ENCODE measurements around the gene DTWD2.
"Not testable (repeated sequence)": the region's sequence is repeated elsewhere in the genome, so short reads cannot be mapped to it uniquely, and the experiment has no call there.

DNA sequence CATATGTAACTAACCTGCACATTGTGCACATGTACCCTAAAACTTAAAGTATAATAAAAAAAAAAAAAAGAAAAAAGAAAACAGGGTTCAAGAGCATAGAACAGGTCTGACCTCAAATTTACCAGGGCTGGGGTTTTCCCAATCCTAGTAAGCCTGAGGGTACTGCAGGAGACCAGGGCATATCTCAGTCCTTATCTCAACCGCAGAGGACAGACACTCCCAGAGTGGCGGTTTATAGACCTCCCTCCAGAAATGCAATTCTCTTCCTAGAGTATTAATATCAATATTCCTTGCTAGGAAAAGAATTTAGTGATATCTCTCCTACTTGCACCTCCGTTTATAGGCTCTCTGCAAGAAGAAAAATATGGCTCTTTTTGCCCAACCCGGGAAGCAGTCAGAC, 136.6 kb downstream of the DTWD2 start:
- not testable (repeated sequence) for TF ChIP-seq CTCF (conservative IDR thresholded peaks at IDR 0.05); EZH2 (IDR thresholded peaks at IDR 0.05; ENCODE audit: low read depth)
